Omental fat pad (tissue), 4 donors: ENCODE measurements around the gene RPL28. TPM values are rescaled to one million over a fixed set of nuclear protein-coding genes. Genes with fewer than 3 reads are reported as not detected.

Experiments used
- ATAC-seq: fragments of 150-250 bp; one replicate; pipeline ENCODE4 v1.9.1; 2016; ENCODE audit warnings: mild to moderate bottlenecking, moderate library complexity; ENCODE audit not compliant: low FRiP score
- DNase-seq: peaks from one replicate; pipeline ENCODE4 v3.0.0-alpha.2; 2019; ENCODE audit warnings: low spot score
- total RNA-seq, 4 donors: library from RNA; depleted of rRNA; stranded (reverse); fragments of >200 nt; gene quantifications; one replicate each; pipeline ENCODE4 v1.1.0, GENCODE V29; 2016
- TF ChIP-seq, protein P1 (sequence below), 3 donors: fragments of 450-650 bp; IDR thresholded peaks; one replicate each; pipeline ENCODE4 v1.5.1; 2016 to 2017; ENCODE audit warnings: antibody characterized with exemption in 3 of 3, mild to moderate bottlenecking in 3 of 3, moderate library complexity in 2 of 3

RPL28 gene
- total RNA-seq, 4 donors from 2014 or later, result 490 to 747 (median 555) TPM

DNA sequence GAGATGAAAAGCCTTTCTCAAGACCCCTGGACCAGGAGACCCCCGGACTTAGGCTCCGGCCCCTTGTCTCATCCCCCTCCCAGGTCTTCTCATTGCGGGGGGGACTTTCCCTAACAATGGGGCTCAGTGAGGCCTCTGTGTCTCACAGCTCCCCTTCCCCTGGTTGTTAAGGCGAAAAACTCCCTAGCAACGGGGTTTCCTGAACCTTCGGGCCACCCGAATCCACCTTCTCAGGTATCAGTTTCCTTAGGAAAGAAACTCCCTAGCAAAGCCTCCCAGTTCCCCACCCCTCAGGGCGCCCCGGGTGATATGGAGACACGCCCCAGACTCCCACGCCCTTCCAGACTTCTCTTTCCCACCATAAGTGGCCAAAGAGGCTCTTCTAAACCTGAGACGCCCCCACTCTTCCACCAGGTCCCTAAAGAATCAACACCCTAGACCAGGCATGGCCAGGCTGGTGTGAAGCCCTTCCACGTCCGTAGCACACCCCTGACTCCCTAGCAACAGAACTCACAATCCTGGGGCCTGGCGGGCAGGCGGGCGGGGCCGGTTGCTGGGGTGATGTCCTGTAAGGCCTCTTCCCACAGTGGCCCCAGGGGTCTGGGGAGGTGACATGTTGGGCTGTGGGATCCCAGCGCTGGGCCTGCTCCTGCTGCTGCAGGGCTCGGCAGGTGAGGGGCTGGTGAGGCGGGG is 9.3 kb upstream of the RPL28 start, which contains the start of gene TMEM190:
TMEM190 (plus strand) TSS at position 586 of the 693 bp plus-strand sequence; CDS start at position 614, 28 bp downstream.
- DNase-seq (no peak), ATAC-seq (no peak)
- TF ChIP-seq, protein P1, sequence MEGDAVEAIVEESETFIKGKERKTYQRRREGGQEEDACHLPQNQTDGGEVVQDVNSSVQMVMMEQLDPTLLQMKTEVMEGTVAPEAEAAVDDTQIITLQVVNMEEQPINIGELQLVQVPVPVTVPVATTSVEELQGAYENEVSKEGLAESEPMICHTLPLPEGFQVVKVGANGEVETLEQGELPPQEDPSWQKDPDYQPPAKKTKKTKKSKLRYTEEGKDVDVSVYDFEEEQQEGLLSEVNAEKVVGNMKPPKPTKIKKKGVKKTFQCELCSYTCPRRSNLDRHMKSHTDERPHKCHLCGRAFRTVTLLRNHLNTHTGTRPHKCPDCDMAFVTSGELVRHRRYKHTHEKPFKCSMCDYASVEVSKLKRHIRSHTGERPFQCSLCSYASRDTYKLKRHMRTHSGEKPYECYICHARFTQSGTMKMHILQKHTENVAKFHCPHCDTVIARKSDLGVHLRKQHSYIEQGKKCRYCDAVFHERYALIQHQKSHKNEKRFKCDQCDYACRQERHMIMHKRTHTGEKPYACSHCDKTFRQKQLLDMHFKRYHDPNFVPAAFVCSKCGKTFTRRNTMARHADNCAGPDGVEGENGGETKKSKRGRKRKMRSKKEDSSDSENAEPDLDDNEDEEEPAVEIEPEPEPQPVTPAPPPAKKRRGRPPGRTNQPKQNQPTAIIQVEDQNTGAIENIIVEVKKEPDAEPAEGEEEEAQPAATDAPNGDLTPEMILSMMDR (IDR thresholded peaks at IDR 0.05), result no peak

DNA sequence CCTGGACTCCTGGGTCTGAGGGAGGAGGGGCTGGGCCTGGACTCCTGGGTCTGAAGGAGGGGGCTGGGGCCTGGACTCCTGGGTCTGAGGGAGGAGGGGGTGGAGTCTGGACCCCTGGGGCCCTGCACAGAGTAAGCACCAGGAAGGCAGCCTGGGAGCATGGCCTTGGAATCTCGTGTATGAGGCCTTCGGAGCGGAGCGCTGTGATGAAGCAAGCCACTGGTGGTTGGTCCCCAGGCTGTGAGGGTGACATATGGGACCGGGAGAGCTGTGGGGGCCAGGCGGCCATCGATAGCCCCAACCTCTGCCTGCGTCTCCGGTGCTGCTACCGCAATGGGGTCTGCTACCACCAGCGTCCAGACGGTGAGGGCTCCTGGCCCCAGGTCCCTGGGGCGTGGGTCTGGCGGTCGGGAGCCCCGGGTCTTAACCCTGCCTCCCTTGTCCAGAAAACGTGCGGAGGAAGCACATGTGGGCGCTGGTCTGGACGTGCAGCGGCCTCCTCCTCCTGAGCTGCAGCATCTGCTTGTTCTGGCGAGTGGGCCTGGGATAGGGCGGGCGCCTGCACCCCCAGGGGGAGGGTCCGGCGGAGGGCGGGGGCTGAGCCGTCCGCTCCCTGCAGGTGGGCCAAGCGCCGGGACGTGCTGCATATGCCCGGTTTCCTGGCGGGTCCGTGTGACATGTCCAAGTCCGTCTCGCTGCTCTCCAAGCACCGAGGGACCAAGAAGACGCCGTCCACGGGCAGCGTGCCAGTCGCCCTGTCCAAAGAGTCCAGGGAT is 8.2 kb upstream of the RPL28 start:
- no peak for ATAC-seq
- TF ChIP-seq, protein P1 (IDR thresholded peaks at IDR 0.05), result no peak

DNA sequence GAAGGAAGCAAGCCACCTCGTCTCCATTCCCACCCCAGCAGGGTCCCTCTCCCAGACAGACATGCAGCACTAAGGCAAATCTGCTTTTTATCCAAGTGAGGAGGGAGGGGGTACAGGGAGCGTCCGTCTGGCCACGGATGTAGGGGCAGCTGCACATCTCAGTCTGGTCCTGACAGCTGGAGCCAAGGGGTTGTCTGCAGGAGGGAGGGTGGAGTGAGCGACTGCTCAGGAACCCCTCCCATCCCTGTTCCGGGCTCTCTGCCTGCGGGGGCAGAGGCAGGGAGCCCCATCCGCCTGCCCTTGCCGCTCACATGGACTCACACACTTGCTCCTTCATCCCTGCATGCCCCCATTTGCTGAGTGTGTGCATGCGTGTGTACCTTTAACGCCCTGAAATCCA is 6.6 kb upstream of the RPL28 start:
- no peak for DNase-seq
- TF ChIP-seq, protein P1 (IDR thresholded peaks at IDR 0.05), result no peak
- no peak for ATAC-seq

More for the DNA sequence above, 8.2 kb upstream of the RPL28 start:
- no peak for DNase-seq

DNA sequence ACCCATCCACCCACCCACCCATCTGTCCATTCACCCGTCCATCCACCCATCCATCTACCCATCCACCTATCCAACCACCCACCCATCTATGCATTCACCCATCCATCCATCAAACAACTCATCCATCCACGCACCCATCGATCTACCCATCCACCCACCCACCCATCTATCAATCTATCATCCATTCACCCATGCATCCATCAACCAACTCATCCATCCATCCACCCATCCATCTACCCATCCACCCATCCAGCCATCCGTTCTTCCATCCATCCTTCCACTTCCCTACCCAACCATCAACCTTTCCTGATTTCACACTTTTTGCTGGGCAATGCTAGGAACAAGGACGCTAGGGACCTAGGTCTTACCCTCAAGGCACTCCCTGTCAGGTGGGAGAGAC is 3.7 kb upstream of the RPL28 start:
- TF ChIP-seq, protein P1 (IDR thresholded peaks at IDR 0.05), result no peak
- no peak for DNase-seq
- ATAC-seq, result no peak

DNA sequence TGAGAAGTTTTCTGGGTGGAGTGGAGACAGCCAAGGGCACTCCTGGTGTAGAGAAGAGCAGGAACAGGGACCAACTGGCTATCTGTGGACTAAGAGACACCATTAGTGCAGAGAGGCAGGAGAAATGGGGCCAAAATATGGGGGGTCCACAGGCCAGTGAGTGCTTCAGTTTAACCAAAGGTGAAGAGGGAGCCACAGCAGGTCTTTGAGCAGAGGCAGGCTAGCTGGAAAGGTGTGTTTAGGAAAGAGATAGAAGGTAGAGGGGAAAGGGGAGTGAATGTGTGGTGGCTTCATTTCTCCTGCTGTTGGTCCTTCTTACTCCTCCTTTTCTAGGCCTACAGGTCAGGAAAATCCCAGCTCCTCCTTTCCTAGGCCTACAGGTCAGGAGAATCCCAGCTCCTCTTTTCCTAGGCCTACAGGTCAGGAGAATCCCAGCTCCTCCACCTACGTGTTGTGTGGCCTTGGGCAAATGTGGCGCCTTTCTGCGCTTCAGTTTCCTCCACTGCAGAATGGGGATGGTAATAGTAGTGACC is 3.1 kb upstream of the RPL28 start:
- no peak for DNase-seq
- TF ChIP-seq, protein P1 (IDR thresholded peaks at IDR 0.05), result no peak
- no peak for ATAC-seq

DNA sequence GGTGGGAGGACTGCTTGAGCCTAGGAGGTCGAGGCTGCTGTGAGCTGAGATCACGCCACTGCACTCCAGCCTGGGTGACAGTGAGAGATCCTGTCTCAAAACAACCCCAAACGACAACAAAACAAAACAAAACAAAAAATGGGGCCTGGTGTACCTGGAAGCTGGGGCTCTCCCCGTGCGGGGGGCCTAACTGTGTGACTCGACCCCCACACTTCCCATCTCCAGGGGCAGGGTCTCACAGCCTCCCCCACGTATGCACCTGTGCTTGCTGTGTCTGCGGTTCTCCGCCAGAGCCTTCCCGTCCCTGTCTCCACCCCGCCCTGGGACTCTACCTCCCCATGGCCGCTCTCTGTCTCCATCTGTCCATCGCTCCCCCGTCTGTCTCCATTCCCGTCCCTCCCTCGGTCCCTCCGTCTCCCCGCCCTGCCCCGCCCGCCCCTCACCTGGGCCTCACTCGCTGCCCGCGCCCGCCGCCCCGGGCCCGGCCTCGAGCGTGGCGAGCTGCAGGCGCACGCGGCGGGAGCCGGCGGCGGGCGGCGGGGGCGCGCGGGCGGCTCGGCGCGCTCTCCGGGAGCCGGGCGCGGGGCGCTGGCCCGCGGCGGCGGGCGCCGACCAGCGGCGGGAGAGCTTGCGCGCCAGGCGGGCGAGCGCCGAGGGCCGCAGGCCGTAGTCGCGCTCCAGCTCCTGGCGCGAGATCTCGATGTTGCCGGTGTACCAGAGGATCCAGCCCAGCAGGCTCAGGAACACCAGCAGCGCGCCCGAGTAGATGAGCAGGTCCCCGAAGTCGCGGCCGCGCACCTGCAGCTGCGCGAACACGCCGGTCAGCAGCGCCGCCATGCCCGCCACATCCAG is 2.2 kb upstream of the RPL28 start:
- ATAC-seq, result peak; percentile 39
- TF ChIP-seq, protein P1 (IDR thresholded peaks at IDR 0.05), result no peak
- DNase-seq, result no peak
